Heart right ventricle (tissue), 16 donors: ENCODE results near the gene ACSM6. TPM values are rescaled to one million over a fixed set of nuclear protein-coding genes. Genes with fewer than 3 reads are reported as not detected.

Source experiments
- ATAC-seq, 8 donors: fragments of 200-7000 bp; cut with Tn5 transposase; one replicate each; pipeline ENCODE4 v1.9.1; 2020; ENCODE audit warnings: mild to moderate bottlenecking in 8 of 8, moderate library complexity in 8 of 8, moderate number of reproducible peaks in 1 of 8
- DNase-seq, 2 donors: peaks; one replicate each; pipeline ENCODE4 v3.0.0-alpha.2; 2020
- H3K27ac ChIP-seq, 10 donors: fragments of 200-600 bp; sonication (generic) in 2 of 10; one replicate each; pipeline versions ENCODE4 v1.5.0 to v1.8.0; 2020 to 2022; ENCODE audit warnings: mild to moderate bottlenecking in 3 of 10
- H3K27me3 ChIP-seq, 7 donors: fragments of 200-600 bp; one replicate each; pipeline ENCODE4 v1.8.0; 2021 to 2022; ENCODE audit warnings: mild to moderate bottlenecking in 2 of 7
- H3K36me3 ChIP-seq, 9 donors: fragments of 200-600 bp; sonication (generic) in 1 of 9; one replicate each; pipeline versions ENCODE4 v1.5.0 to v1.8.0; 2020 to 2022; ENCODE audit warnings: mild to moderate bottlenecking in 2 of 9
- H3K4me1 ChIP-seq, 9 donors: fragments of 200-600 bp; sonication (generic) in 1 of 9; one replicate each; pipeline versions ENCODE4 v1.5.0 to v1.8.0; 2020 to 2022; ENCODE audit warnings: mild to moderate bottlenecking in 4 of 9
- H3K4me3 ChIP-seq, 10 donors: fragments of 200-600 bp; sonication (generic) in 2 of 10; one replicate each; pipeline versions ENCODE4 v1.5.0 to v1.8.0; 2020 to 2022; ENCODE audit warnings: mild to moderate bottlenecking in 7 of 10, moderate library complexity in 2 of 10
- H3K9me3 ChIP-seq, 11 donors: fragments of 200-600 bp in 10 of 11; sonication (generic) in 2 of 11; one replicate each; pipeline versions ENCODE4 v1.5.0 to v1.8.0; 2013 to 2022; ENCODE audit warnings: mild to moderate bottlenecking in 2 of 11, control low read depth in 1 of 11, moderate library complexity in 1 of 11
- CTCF ChIP-seq, 9 donors: fragments of 200-600 bp; sonication (generic) in 2 of 9; IDR thresholded peaks; one replicate each; pipeline versions ENCODE4 v1.5.0 to v1.8.0; 2021 to 2022; ENCODE audit warnings: antibody characterized with exemption in 9 of 9, mild to moderate bottlenecking in 5 of 9, moderate library complexity in 1 of 9
- WGBS, 2 donors: extraction: QIAGEN DNeasy Blood & Tissue Kit; methylation state at CpG; one replicate each; pipeline ENCODE4 v1.1.7; 2013; ENCODE audit warnings: inconsistent platforms in 1 of 2; 5-methylcytosine and 5-hydroxymethylcytosine counted together
- intact Hi-C, 10 donors: fragments of 100-400 bp; cut with DNase I; formaldehyde crosslinking; loops; one replicate each; pipeline versions ENCODE4 v1.11.1 to v1.14.2; 2022
- polyA plus RNA-seq, 2 donors: library from polyadenylated mRNA; stranded (reverse); fragments of 200-250 nt; gene quantifications; one replicate each; pipeline ENCODE4 v1.2.3, GENCODE V29; 2013
- total RNA-seq, 10 donors: library from RNA; stranded (reverse); fragmentation: NEBNext Ultra II Directional in 3 of 10; extraction: Animal tissue kit (Norgen Biotek cat#: 25700) in 3 of 10; gene quantifications; one replicate each; pipeline versions ENCODE4 v1.2.1 to v1.2.4, GENCODE V29; 2021 to 2023
- donor health status: Arrhythmogenic right ventricular cardiomyopathy.
- donor health status: ischemic (EF 13 %, LVEDD 7.1; RV severe dilation, severe dysfunction).
- donor health status: healthy with polysubstance abuse.
- donor health status: DM: no; HTN: yes; CAD: no.
- donor health status: DM: no; HTN: no; CAD: no.
- donor health status: ischemic (EF 25% LVEDD 6.9; RV normal size, moderate dysfunction).
- donor health status: ischemic (EF 25% LVEDD 5.7; RV mildly dilated, moderate dysfunction).
- donor health status: healthy.
- donor health status: DM: yes; HTN: yes; CAD: no.
- donor health status: Ischemic cardiomyopathy.
- donor health status: ischemic (EF 35%, LVEDD 5.7; RV mildly dilated, moderate dysfunction).
- donor health status: nonischemic (EF 11% LVEDD 7.7; RV severe dilation, severe dysfunction).
- donor health status: DM: yes; HTN: yes; CAD: no.
- donor health status: PGD.
- donor health status: ischemic (EF 29% LVEDD 5.4; RV normal size, mild dysfunction).
- donor health status: nonischemic (EF 23%, LVEDD 6.1; RV moderate dilation, normal function).

Gene ACSM6
- total and polyA plus RNA-seq, 12 donors, result not detected

DNA sequence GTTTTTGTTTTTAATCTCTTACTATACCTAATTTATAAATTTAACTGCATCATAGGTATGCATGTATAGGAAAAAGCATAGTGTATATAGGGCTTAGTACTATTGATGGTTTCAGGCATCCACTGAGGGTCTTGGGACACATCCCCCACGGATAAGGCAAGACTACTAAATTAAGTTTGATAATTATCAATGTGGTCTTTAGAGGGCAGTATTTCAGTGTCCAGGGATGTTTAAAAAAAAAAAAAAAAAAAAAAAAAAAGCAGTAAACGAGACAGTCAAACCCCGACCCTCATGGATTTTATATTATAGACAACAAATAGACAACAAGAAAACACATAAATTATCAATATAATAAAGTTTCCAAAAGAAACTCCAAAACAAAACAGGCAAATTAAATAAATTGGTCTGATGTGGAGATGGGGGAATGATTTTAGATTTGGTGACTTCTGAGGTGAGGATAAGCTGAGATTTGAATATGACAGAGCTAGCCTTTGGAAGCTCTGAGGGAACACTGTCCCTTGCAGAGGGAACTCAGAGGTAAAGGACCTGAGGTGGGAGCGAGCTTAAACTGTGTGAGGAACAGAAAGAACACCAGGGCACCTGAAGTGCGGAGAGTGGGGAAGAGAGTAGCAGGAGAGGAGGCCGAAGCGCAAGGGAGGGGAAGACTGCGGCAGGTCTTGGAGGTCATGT lies 14.8 kb downstream of the ACSM6 start:
- H3K36me3 ChIP-seq, result no peaks in the 10 kb centered on the region
- H3K9me3 ChIP-seq, result peaks cover 0 to 6% (median 0%) of the 10 kb centered on the region in 11 donors
- intact Hi-C loops, result no loop called here
- no peak overlapping the region for H3K4me3 ChIP-seq
- WGBS, 2 donors, result 62 to 80% methylated on average over 8 of the region's 8 CpGs
- TF ChIP-seq CTCF (IDR thresholded peaks at IDR 0.05), result peak in 8 of 9 donors; percentile 20 to 64 (median 47)
- no peak for DNase-seq
- H3K4me1 ChIP-seq, result no peaks in the 10 kb centered on the region
- no peak overlapping the region for H3K27ac ChIP-seq
- ATAC-seq, result no peak
- no peaks in the 10 kb centered on the region for H3K27me3 ChIP-seq

DNA sequence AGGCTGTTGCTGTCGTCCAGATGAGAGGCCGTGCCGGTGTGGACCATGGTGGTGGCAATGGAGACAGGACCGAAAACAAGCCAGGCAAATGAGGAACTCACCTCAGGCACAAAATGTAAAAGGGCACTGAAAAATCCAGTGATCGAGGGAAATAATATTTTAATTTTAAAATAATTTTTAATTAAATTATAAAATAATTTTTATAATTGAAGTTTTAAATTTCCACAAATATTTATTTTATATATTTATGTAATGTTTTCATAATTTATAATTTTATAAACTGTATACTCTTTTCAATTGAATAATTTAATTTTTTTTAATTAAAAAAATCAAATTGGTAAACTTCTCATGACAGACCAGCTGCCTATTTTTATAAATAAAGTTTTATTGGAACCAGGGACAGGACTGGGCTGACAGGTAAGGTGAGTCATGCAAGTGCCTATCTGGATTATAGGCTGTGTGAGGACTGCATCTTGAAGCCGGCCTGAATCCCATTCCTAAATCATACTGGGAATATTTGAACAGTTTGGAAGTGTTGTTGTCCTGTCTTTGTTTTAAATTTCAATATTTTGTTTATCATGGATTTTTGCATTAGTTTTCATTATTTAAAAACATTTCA lies 15.6 kb downstream of the ACSM6 start:
- no peak for ATAC-seq
- Histone ChIP-seq H3K4me1 (no peaks in the 10 kb centered on the region), H3K36me3 (no peaks in the 10 kb centered on the region), H3K27ac (no peak overlapping the region), H3K9me3 (peaks cover 0 to 6% (median 0%) of the 10 kb centered on the region in 11 donors), H3K27me3 (no peaks in the 10 kb centered on the region), H3K4me3 (no peak overlapping the region)
- intact Hi-C loops, result loop anchor here in 1 of 10 donors (5.0 to 10.0 kb wide), 2 partner anchors 405 to 1287 kb away; no protein-coding TSS in a partner anchor
- 92 to 95% methylated on average over 6 of the region's 6 CpGs for WGBS, 2 donors
- TF ChIP-seq CTCF (IDR thresholded peaks at IDR 0.05), result no peak
- DNase-seq, result no peak

DNA sequence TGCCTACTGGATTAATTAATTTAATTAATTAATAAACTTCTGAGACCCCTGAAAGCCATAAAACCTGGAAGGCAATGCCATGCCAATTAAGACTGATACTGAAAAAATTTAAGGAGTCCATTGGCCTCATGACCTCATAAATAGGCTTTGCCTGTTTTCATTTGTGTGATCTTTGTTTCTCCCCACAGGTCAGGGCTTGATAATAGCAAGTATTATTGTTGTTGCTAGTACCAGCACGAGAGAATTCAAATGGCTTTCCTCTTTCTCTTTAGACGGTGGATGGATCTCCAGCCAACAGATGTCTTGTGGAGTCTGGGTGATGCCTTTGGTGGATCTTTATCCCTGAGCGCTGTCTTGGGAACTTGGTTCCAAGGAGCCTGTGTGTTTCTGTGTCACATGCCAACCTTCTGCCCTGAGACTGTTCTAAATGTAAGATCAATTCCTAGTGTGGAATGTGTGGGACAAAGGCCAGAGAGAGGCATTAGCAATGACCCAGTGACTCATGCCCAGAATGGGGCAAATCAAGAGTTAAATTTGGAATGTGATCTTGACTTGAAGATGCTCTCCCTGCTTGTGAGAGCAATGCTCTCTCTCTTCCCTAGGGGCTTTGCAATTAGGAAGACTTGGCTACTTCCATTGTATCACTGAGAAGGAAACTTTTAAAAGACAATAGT lies 17.7 kb downstream of the ACSM6 start:
- intact Hi-C loops, result loop anchor here in 1 of 10 donors (5.0 to 10.0 kb wide), 2 partner anchors 403 to 1289 kb away; no protein-coding TSS in a partner anchor
- Histone ChIP-seq H3K9me3 (peaks cover 0 to 4% (median 0%) of the 10 kb centered on the region in 11 donors), H3K36me3 (no peaks in the 10 kb centered on the region), H3K4me3 (no peak overlapping the region), H3K27ac (no peak overlapping the region), H3K4me1 (no peaks in the 10 kb centered on the region), H3K27me3 (no peaks in the 10 kb centered on the region)
- WGBS, 2 donors, result 80 to 86% methylated on average over 3 of the region's 3 CpGs
- ATAC-seq (no peak), DNase-seq (no peak)
- no peak for TF ChIP-seq CTCF (IDR thresholded peaks at IDR 0.05)

DNA sequence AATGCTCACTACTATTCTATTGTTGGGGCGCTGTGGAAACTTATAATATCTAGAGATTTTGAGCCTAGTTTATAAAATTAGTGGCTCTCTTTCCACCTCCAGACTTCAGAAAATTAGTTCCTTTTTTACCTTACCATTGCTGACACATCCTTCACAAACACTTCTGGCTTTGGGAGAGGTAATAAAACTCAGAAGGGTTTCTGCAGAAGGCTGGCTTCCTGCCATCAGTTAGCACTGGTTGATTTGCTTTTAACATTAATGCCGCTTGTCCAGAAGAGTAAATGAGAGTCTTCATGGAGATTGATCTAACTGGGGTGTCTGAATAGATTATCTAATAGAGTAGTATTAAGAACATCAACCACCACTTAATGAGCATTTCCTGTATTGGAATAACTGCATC lies 20.3 kb downstream of the ACSM6 start:
- TF ChIP-seq CTCF (IDR thresholded peaks at IDR 0.05), result no peak
- 83% methylated on average over 2 of the region's 2 CpGs for WGBS, 2 donors
- Histone ChIP-seq H3K9me3 (peaks cover 0 to 6% (median 0%) of the 10 kb centered on the region in 11 donors), H3K4me3 (no peak overlapping the region), H3K4me1 (peaks cover 0 to 3% (median 0%) of the 10 kb centered on the region in 9 donors), H3K27me3 (no peaks in the 10 kb centered on the region), H3K27ac (no peak overlapping the region), H3K36me3 (no peaks in the 10 kb centered on the region)
- DNase-seq (no peak), ATAC-seq (no peak)
- intact Hi-C loops, result loop anchor here in 1 of 10 donors (5.0 to 10.0 kb wide), 2 partner anchors 400 to 1292 kb away; no protein-coding TSS in a partner anchor
